ENCODE measurements around the gene HOXD1. TPM values are rescaled to one million over a fixed set of nuclear protein-coding genes. Genes with fewer than 3 reads are reported as not detected.
A peak's percentile ranks its signal among the peaks of the same experiment; 100 is the strongest.

HOXD1 gene
- total RNA-seq, 6 experiments from 2014 or later = not detected

DNA sequence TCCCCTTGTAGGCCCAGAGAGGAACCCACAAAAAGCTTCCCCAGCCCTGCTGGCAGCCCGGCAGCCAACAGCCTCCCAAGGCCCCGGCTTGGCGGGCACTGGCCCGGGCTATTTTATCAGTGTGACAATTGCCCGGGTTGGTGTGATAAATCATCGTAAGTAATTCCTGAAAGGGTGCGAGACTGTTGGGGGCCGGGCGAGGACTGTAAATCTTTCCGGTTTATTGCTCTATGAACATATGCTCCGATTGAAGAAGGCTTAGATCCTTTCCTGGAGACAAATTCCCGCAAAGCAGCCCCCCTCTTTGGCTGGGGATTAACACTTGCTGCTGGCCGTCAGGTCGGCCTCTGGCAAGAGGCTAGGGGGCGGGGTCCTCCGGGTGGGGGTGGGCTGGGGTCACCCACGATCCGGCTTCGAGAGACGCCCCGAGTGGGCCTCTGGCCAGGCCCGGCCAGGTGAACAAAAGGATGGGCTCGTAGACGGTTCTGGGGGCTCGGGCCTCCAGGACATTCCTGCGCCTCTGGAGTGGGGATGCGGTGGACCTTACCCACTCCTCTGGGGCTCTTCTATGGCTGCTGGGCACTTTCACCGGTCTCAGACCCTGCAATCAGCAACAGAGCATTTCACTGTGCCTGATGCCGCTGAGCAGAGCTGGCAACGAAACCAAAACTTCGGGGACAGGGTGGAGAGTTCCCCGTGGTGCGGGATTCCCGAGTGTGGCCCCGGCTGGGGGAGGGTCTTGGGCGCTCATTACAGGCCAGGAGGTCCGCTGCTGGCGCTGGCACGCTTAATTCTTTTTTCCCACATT lies 29.4 kb upstream of the HOXD1 start:
- Mint-ChIP-seq H3K4me1 (ENCODE audit: low read depth) (peaks cover 31% of the 10 kb centered on the region), H3K27ac (no peak overlapping the region), H3K4me3 (peak overlapping the region; percentile 26; the same call in 1 of the 2 replicates), H3K36me3 (ENCODE audit: low read depth) (peaks cover 4% of the 10 kb centered on the region; the same call in 1 of the 2 replicates), H3K9me3 (peaks cover 4% of the 10 kb centered on the region), H3K27me3 (ENCODE audit: insufficient read depth) (peaks cover 76% of the 10 kb centered on the region)
- no peak for DNase-seq
- TF ChIP-seq, protein P1, sequence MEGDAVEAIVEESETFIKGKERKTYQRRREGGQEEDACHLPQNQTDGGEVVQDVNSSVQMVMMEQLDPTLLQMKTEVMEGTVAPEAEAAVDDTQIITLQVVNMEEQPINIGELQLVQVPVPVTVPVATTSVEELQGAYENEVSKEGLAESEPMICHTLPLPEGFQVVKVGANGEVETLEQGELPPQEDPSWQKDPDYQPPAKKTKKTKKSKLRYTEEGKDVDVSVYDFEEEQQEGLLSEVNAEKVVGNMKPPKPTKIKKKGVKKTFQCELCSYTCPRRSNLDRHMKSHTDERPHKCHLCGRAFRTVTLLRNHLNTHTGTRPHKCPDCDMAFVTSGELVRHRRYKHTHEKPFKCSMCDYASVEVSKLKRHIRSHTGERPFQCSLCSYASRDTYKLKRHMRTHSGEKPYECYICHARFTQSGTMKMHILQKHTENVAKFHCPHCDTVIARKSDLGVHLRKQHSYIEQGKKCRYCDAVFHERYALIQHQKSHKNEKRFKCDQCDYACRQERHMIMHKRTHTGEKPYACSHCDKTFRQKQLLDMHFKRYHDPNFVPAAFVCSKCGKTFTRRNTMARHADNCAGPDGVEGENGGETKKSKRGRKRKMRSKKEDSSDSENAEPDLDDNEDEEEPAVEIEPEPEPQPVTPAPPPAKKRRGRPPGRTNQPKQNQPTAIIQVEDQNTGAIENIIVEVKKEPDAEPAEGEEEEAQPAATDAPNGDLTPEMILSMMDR (IDR thresholded peaks at IDR 0.05) = no peak

DNA sequence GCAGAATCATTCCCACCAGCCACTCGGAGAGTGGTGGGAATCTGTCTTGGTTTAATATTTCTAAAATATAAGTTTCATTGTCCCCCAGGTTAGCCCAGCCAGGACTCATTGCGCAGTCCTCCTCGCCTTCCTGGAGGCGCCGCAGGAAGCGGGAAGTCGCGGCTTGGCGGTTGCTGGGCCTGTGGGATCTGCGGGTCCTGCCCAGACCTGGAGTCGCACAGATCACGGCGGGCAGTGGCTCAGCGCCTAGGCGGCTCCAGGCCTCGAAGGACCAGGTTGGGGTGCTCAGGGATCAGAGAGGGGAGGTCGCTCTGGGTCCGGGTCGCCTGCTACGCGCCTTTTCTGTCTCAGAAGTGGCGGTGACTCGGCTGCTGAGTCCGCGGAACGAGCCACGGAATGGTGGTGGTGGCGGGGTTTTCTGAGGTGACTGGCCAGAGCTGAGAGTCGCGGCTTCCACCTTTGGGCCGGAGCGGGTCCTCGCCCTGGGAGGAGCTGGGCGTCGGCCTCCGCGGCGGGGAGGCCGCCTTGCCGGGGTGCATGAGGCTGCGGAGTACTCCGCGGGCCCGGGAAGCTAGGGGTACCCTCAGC lies 28.7 kb upstream of the HOXD1 start:
- Mint-ChIP-seq H3K4me1 (ENCODE audit: low read depth) (peaks cover 31% of the 10 kb centered on the region), H3K27ac (no peak overlapping the region), H3K9me3 (peaks cover 8% of the 10 kb centered on the region), H3K4me3 (peak overlapping the region; percentile 26; the same call in 1 of the 2 replicates), H3K27me3 (ENCODE audit: insufficient read depth) (peaks cover 77% of the 10 kb centered on the region), H3K36me3 (ENCODE audit: low read depth) (peaks cover 8% of the 10 kb centered on the region; the same call in 1 of the 2 replicates)
- DNase-seq = no peak
- TF ChIP-seq, protein P1 (IDR thresholded peaks at IDR 0.05) = no peak

DNA sequence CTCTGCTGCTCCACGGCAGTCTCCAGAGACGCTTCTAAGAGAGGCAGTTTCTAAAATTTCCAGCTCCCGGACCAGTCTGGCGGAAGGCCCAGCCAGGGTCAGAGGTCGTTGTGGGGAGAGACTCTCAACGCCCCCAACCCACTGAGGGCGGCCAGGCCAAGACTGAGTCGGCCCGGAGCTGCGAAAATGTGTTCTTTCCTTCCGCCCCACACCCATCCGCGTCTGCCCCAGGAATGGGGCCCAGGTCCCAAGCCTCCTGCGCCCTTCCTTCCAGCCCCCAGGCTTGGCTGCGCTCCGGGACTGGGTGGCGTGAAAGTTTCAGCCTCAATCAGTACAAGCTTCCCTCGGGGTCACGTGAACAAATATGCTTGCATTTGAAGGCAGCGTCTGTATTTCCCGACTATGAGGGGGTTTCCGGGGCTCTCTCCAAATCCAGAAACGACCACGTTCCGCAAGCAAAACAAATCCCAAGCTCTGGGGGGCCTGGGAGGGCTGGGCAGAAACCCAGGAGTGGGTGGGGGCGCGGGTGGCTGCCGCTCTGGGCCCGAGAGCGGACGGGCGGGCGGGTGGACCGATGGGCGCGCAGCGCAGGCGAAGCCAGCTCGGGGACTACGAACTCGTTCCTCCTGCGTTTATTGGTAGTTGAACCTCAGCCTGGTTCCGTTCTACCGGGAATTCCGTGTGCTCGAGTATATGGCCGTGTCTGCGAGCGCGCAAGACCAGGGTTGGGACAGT lies 28.1 kb upstream of the HOXD1 start:
- Mint-ChIP-seq H3K27ac (no peak overlapping the region), H3K27me3 (ENCODE audit: insufficient read depth) (peaks cover 82% of the 10 kb centered on the region), H3K4me3 (no peak overlapping the region), H3K4me1 (ENCODE audit: low read depth) (peaks cover 31% of the 10 kb centered on the region), H3K9me3 (peaks cover 8% of the 10 kb centered on the region), H3K36me3 (ENCODE audit: low read depth) (peaks cover 8% of the 10 kb centered on the region; the same call in 1 of the 2 replicates)
- no peak for DNase-seq
- TF ChIP-seq, protein P1 (IDR thresholded peaks at IDR 0.05) = no peak

DNA sequence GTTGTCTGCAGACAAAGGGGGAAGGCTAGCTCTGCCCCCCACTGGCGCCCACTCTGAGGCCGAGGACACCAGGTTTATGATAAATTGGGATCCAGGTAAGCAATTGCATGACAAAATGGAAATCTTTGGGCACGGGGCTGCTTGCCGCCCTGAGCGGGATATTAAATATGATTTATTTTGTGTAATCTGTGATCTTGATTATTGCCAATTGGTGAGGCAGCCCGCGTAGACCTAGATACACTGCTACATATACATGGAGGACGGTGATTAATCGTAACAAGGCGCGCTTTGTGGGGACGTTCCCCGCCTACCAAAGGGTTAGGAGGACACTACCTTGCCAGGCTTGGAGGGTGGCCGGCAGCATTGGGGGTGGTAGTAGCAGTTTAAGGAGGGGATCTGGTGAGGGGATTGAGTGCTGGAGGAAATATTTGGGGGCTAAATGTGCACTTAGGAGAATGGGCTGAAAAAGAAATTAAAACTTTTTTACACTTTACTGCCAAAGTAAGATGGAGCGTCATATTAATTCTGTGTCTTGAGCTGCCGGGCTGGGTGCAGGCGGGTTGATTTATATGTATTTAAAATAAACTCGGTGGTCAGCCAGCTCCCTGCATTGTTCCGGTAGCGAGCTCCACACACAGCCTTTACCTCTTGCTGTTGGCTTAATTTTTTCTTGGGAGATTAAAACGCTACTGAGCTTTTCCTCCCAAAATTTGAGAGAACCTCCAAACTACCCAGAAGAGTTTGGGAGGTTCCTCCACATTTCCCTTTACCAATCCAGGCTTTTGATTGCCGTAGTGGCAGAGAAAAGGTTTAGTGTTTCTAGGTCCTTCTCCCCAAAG lies 27.3 kb upstream of the HOXD1 start:
- no peak overlapping the region for H3K27ac Mint-ChIP-seq
- H3K36me3 Mint-ChIP-seq (ENCODE audit: low read depth) = peaks cover 8% of the 10 kb centered on the region; the same call in 1 of the 2 replicates
- no peak for DNase-seq
- TF ChIP-seq, protein P1 (IDR thresholded peaks at IDR 0.05) = no peak
- H3K4me1 Mint-ChIP-seq (ENCODE audit: low read depth) = peaks cover 31% of the 10 kb centered on the region
- peak overlapping the region; percentile 85 for H3K4me3 Mint-ChIP-seq
- peaks cover 84% of the 10 kb centered on the region for H3K27me3 Mint-ChIP-seq (ENCODE audit: insufficient read depth)
- peaks cover 8% of the 10 kb centered on the region for H3K9me3 Mint-ChIP-seq
